ENCODE measurements around the gene VASP.

Gene VASP

DNA sequence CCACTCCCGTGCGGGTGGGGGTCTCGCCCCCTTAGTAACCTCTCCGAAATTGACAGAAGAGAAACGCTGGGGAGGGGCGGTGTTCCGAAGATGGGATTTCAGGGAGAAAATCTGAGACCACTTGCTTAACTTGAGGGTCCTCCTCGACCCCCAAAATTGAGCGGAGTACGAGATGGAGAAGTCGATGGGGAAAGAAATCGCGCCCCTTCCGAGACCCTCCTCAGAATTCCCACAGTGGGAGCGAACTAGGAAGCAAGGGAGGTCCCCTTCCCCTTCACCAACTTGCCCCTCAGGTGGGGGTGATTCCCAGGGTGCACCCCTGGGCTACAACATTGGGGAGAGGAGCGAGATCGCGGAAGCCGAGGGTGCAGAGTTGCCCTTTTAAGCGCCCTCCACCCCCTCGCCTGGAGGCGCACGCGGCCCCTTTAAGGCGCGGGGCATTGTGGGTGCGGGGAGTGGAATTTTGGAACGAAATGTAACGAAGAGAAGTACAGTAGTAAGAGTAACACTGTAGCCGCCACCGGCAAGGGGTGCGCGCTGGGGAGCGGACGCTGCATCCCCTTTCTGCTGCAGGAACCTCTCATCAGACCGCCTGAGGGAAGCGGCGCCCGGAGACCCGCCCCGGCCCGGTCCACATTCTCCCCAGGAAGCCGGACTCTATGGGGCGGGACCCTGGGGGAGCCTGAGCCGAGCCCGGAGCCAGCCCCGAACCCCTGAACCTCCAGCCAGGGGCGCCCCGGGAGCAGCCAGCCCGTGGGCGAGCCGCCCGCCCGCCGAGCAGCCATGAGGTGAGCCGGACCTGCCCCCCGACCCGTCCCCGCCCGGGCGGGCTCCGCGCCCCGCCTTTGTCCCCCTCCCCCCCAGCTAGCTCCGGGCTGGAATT, at the start of gene VASP:
TSS of gene VASP (plus strand) at position 491 of the 883 bp plus-strand sequence. CDS start at position 784, 293 bp downstream.
- DNase-seq = peak; percentile 67 to 74

DNA sequence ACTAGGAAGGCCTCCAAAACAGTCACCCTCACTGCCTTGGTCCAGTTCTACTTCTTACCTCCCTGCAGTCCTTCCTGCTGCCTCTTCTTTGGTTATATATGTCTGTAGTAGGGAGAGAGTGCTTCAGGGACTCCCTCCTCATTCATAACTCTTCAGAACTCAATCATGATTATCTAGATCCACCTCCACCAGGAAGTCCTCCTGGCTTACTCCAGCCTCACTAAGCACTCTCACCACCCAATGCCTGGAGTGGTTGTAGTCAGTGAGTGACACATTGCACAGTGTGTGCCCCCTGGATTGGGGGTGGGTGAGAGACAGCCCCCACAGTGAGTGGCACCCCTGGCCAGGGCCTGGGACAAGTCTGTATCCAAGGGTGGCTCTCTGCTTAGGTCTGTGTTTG, 49.5 kb upstream of the VASP start:
- DNase-seq = no peak

DNA sequence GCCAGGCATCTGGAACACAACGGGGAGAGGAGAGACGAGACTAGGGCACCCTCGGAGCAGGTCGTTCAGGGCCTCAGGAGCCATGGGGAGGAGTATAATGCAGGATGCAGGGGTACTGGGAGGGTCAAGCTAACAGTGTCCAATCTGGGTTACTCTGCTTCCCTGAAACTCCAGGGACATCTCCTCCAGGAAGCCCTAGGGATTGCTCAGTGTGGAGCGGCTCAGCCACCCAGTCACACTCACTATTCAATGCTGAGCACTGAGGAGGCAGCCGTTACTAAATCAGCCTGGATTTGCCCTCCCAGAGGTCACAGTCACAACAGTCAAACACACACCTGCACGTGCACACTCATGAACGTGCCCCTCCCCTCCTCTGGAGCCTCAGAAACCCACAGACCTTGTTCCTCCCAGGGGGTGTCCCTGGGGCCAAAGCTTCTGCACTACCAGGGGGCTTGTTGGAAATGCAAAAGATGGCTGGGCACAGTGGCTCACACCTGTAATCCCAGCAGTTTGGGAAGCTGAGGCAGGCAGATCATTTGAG, 46.4 kb upstream of the VASP start:
- no peak for DNase-seq

DNA sequence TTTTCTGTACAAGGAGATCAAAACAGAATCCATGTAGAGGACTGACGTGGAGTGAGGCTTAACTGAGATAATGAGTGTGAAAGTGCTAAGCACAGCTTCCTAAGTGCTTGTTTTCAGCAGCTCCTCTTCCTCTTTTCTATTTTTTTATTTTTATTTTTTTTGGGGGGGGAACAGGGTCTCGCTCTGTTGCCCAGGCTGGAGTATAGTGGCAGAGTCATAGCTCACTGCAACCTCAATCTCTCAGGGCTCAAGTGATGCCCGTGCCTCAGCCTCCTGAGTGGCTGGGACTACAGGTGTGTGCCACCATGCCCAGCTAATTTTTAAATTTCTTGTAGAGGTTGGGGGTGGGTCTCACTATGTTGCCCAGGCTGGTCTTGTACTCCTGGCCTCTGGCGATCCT, 45.1 kb upstream of the VASP start:
- DNase-seq = no peak

DNA sequence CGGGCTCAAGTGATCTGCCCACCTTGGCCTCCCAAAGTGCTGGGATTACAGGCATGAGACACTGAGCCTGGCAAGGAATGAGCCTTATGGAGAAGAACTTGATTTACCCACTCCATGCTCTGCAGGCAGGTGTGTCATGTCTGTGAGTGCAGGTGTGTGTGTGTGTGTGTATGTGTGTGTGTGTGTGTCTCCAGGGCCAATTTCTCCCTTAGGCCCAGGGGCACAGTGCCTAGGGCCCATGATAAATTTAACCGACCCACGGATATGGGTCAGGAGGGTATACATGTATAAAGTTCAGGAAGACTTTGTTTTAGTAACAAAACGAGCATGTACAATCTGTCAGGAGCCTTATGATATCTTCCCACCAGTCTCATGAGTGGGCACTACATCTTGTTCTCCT, 44.0 kb upstream of the VASP start:
- DNase-seq = no peak

DNA sequence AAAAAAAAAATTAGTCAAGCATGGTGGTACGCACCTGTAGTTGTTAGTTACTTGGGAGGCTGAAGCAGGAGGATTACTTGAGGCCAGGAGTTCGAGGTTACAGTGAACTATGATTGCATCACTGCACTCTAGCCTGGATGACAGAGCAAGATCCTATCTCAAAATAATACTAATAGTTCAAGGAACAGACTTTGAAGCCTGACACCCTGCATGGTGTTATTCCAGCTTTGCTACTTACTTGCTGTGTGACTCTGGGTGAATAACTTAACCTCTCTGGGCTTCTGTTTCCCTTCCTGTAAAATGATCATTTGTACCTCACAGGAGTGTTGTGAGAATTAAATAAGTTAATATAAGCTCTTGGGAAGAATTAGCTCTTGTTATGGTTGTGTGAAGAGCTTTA, 43.0 kb upstream of the VASP start:
- DNase-seq = no peak

DNA sequence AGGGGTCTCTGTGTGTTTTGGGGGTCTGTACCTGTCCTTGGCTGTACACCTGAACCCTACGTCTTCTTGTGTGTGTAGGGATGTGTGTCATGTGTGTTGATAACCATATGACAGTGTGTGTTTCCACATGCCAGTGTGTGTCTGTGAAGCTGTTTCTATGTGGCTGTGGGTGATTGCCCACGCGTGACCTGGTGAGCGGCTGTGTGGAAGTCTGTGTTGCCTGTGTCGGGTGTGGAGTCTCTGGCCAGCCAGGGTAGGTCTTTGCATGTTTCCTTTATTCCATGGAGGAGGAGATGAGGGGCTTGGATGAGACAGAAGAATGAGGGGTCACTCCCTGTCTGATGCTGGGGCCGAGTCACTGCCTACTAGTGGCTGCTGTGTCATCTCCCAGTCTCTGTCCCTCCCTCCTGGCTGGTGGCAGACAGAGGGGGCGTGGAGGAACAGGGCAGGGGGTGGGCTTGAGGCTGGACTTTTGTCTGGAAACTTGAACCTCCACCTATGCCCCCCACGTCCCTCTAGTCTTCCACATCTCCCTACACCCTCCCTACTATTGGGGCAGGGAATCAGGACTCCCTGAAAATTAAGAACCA, 42.3 kb upstream of the VASP start:
- DNase-seq = no peak

DNA sequence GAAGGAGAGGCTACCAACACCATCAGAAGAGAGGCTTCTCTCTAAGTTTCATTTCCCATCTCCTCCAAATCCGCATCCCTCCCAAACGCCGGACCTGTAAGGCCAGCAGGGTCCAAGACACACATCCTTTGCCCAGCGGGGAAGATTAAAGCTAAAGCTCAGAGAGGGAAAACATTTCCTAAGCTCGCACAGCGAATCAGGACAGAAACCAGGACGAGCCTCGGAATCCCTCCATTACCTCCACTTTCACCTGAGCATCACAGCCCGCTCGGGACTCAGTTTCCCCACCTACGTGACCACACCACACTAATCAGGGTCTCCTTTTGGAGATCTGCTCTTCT, 40.2 kb upstream of the VASP start:
- no peak for DNase-seq

DNA sequence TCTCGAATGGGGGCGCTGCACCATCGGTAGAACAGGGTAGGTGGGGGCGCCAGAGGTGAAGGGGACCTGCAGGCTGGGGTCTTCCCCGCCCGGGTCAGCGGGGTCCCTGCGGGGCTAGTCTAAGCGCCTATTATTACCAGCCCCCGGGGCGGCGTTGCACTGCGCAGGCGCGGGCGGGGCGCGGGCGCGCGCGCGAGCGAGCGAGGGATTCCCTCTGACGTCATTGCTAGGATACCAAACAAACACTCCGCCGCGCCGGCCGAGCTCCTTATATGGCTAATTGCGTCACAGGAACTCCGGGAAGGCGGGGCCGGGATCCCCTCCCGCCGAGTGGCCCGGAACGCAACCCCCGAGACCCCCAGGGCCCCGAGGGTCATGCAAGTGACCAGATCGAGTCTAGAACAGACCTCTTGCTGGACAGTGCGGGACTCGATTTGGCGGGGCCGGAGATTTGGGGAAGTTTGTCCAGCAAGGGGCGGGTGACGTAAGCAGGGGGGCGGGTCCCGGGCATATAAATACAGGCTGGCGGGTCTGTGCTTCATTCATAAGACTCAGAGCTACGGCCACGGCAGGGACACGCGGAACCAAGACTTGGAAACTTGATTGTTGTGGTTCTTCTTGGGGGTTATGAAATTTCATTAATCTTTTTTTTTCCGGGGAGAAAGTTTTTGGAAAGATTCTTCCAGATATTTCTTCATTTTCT, 39.7 kb upstream of the VASP start, which contains the start of gene FOSB:
TSS of gene FOSB (plus strand) at position 541 of the 703 bp plus-strand sequence. CDS start 591 bp downstream, outside the sequence.
- DNase-seq = peak; percentile 90 to 92

DNA sequence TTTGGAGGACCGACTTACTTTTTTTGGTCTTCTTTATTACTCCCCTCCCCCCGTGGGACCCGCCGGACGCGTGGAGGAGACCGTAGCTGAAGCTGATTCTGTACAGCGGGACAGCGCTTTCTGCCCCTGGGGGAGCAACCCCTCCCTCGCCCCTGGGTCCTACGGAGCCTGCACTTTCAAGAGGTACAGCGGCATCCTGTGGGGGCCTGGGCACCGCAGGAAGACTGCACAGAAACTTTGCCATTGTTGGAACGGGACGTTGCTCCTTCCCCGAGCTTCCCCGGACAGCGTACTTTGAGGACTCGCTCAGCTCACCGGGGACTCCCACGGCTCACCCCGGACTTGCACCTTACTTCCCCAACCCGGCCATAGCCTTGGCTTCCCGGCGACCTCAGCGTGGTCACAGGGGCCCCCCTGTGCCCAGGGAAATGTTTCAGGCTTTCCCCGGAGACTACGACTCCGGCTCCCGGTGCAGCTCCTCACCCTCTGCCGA, 39.1 kb upstream of the VASP start:
- DNase-seq = no peak

DNA sequence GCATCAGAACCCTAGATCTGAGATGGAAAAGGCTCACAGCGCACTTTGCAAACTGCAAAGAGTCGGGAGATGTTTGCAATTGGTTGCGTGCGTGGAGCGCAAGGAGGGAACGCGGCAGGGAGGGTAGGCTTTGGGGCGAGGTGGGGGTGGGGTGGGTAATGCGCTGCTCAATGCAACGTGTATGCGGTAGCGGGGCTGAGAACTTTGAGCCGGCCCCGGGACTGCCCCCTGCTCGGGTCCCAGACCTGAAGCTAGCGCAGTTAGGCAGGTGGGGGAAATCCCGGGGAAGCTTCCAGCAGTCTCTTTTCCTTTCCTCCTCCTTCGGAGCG, 38.5 kb upstream of the VASP start:
- no peak for DNase-seq

DNA sequence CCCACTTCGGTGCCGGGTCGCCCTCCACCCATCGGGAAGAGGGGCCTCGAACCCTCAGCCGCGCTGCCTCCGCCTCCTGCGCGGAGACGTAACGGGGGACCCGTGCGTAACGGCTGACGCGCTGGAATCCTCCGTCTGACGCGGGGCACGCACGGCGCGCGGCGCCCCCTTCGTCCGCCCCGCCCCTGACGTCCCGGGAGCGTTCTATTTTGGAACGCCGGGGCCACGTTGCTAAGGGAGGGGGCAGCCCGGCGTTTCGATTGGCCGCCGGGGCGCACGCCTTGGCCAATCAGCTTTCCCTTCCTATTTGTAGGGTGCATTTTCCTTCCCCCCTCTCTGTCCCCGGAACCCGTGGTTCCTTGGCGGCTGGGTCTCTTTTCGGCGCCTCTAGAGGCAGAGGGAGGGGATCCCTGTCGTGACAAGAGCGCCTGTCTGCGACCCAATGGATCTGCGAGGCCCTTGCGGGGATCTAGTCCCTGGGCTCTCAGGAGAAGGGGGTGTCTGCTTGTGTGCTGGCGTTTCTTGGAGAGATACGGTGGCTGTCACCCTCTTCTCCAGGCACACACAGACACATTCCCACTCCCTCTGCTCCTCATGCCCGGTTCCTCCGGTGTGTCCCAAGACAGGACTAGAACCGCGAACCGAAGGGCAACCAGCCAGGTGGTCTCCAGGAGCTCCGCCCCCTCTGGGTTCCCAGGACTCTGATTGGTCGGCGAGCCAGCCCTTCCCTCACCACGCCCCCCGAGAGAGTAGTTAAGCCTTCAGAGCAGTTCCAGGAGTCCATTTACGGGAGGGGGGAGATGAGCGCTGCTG, 37.9 kb upstream of the VASP start:
- DNase-seq = peak; percentile 90 to 95

DNA sequence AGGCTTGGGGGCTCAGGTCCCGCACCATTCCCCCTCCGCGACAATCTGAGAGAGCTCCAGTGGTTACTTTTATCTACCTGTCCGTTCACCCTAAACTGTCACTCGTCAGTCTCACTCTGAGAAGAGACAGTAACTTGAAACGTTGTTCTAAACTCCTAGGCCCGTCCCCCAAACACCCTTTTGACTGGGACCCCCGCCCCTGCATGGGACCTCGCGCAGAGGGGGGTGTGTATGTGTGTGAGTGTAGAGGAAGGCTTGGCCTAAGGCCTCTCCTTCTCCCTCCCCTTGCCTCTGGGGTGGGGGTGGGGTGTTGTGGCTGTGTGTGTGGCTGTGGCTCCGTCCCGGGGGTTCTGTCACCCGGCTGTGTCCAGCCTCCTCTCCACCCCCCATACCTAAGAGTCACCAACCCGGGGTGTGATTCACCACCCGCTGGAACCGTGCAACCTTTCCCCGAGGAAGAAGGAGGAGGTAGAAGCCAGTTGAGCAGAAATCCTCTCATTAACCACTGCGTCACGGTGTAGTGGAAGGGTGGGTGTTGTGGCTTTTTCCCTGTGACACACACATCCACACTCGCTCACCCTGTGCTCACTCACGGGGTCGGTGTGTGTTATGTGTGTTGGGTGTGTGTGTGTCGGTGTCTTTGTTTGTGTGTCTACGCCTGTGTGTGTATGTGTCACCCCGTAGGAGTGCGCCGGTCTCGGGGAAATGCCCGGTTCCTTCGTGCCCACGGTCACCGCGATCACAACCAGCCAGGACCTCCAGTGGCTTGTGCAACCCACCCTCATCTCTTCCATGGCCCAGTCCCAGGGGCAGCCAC, 37.1 kb upstream of the VASP start:
- no peak for DNase-seq

DNA sequence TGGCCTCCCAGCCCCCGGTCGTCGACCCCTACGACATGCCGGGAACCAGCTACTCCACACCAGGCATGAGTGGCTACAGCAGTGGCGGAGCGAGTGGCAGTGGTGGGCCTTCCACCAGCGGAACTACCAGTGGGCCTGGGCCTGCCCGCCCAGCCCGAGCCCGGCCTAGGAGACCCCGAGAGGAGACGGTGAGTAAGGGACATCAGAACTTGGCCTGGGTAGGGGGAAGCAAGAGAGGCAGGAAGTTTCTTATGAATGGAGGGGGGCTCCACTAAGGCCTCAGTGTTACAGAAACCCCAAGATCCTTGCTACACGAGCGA, 36.6 kb upstream of the VASP start:
- no peak for DNase-seq

DNA sequence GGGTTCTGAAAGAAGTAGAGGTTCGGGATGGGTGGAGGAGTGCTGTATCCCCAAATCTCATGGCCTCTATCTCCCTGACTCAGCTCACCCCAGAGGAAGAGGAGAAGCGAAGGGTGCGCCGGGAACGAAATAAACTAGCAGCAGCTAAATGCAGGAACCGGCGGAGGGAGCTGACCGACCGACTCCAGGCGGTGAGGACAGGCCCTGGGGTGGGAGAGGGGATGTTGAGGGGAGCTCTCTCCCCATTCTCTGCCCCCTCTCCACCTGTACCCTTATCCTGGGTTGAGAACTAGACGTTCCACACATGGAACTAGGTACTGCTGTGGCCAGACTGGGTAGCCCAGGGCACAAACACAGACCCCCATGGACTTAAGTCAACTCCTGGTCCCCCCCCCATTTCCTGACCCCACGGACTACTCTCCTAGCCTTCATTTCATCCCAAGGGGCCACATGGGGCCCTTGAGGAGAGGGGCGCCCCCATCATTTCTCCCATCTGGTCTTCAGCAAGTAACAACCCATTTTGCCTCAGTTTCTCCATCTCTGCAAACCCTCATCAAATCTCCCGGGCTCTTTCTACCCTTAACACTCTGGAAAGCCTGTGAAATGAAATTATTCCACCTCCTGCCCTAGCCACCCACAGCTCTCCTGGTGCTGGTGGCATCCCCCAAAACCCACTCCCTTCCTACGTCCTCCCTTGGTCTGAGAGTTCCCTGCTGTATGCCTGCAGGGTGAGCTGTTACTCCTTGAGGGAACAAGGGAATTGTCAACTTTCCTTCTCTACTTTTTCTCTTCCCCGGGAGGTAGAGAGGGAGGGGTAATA, 36.0 kb upstream of the VASP start:
- DNase-seq = no peak

DNA sequence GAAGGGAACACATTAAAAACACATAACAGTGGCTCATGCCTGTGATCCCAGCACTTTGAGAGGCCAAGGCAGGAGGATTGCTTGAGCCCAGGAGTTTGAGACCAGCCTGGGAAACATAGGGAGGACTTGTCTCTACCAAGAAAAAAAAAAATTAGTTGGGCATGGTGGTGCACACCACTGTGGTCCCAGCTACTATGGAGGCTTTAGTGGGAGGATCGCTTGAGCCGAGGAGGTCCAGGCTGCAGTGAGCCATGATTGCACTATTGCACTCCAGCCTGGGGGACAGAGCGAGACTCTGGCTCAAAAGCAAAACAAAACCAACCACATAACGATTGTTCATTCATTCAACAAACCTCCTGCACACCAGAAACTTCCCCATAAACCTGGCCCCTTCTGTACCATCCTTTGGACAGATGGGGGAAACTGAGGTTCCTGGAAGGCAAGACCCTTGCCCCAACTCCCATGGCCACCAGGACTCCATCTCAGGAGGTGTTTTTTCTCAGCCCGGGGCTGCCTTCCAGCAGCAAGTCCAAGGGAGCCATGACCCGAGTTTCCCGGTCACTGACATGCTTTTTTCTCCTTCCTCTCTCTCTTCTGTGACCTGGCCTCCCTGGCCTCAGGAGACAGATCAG, 35.2 kb upstream of the VASP start:
- DNase-seq = no peak

DNA sequence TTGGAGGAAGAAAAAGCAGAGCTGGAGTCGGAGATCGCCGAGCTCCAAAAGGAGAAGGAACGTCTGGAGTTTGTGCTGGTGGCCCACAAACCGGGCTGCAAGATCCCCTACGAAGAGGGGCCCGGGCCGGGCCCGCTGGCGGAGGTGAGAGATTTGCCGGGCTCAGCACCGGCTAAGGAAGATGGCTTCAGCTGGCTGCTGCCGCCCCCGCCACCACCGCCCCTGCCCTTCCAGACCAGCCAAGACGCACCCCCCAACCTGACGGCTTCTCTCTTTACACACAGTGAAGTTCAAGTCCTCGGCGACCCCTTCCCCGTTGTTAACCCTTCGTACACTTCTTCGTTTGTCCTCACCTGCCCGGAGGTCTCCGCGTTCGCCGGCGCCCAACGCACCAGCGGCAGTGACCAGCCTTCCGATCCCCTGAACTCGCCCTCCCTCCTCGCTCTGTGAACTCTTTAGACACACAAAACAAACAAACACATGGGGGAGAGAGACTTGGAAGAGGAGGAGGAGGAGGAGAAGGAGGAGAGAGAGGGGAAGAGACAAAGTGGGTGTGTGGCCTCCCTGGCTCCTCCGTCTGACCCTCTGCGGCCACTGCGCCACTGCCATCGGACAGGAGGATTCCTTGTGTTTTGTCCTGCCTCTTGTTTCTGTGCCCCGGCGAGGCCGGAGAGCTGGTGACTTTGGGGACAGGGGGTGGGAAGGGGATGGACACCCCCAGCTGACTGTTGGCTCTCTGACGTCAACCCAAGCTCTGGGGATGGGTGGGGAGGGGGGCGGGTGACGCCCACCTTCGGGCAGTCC, 34.5 kb upstream of the VASP start:
- no peak for DNase-seq

DNA sequence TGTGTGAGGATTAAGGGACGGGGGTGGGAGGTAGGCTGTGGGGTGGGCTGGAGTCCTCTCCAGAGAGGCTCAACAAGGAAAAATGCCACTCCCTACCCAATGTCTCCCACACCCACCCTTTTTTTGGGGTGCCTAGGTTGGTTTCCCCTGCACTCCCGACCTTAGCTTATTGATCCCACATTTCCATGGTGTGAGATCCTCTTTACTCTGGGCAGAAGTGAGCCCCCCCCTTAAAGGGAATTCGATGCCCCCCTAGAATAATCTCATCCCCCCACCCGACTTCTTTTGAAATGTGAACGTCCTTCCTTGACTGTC, 34.0 kb upstream of the VASP start:
- no peak for DNase-seq

DNA sequence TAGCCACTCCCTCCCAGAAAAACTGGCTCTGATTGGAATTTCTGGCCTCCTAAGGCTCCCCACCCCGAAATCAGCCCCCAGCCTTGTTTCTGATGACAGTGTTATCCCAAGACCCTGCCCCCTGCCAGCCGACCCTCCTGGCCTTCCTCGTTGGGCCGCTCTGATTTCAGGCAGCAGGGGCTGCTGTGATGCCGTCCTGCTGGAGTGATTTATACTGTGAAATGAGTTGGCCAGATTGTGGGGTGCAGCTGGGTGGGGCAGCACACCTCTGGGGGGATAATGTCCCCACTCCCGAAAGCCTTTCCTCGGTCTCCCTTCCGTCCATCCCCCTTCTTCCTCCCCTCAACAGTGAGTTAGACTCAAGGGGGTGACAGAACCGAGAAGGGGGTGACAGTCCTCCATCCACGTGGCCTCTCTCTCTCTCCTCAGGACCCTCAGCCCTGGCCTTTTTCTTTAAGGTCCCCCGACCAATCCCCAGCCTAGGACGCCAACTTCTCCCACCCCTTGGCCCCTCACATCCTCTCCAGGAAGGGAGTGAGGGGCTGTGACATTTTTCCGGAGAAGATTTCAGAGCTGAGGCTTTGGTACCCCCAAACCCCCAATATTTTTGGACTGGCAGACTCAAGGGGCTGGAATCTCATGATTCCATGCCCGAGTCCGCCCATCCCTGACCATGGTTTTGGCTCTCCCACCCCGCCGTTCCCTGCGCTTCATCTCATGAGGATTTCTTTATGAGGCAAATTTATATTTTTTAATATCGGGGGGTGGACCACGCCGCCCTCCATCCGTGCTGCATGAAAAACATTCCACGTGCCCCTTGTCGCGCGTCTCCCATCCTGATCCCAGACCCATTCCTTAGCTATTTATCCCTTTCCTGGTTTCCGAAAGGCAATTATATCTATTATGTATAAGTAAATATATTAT, 33.3 kb upstream of the VASP start:
- DNase-seq = no peak
